Endothelial cell of umbilical vein (primary cell): ENCODE results near the gene HNRNPL. TPM values are rescaled to one million over a fixed set of nuclear protein-coding genes. Genes with fewer than 3 reads are reported as not detected.

ENCODE experiments used
- BruUV-seq: library from RNA; stranded (reverse); fragments of 400-500 nt; replicated peaks from 2 replicates; lab custom pipeline; 2021; lab: Mats Ljungman, UMichigan
- CTCF ChIA-PET: fragments of 300-600, 350-600 bp; sonication (Branson Sonifier 250); formaldehyde crosslinking; loops from one replicate; lab custom pipeline; 2021; ENCODE audit warnings: antibody characterized with exemption, inconsistent platforms; lab: Charles Lee
- POLR2A ChIA-PET: fragments of 300-600, 350-600 bp; sonication (Branson Sonifier 250); formaldehyde crosslinking; loops from one replicate; lab custom pipeline; 2021; ENCODE audit warnings: antibody characterized with exemption, inconsistent platforms; lab: Charles Lee
- DNase-seq: peaks from one replicate; pipeline ENCODE4 v3.0.0-alpha.2; 2011; ENCODE audit warnings: low read depth, low spot score
- FAIRE-seq: peaks from 2 replicates; lab custom pipeline; 2011; peaks lifted over from hg19 to GRCh38; lab: Jason Lieb, UNC
- H2AFZ ChIP-seq: 2 replicates; pipeline ENCODE4 v1.6.0; 2012; ENCODE audit warnings: low read depth, low read length, control low read depth, inconsistent platforms
- H3K27ac ChIP-seq: 2 replicates; pipeline ENCODE4 v1.5.1; 2011; ENCODE audit warnings: low read depth, mild to moderate bottlenecking, control low read depth, low read length, moderate library complexity; ENCODE audit not compliant: insufficient read depth
- H3K27me3 ChIP-seq, 2 experiments: 2 replicates each; pipeline versions ENCODE4 v1.6.0 to v1.6.1; 2011; ENCODE audit warnings: low read length in 2 of 2, mixed read lengths in 1 of 2; ENCODE audit not compliant: control insufficient read depth in 2 of 2, insufficient read depth in 2 of 2
- H3K36me3 ChIP-seq, 2 experiments: 2 replicates in 1 of 2; 3 replicates in 1 of 2; pipeline ENCODE4 v1.5.1; 2011; ENCODE audit warnings: low read length in 2 of 2, mild to moderate bottlenecking in 1 of 2, moderate library complexity in 1 of 2; ENCODE audit not compliant: control insufficient read depth in 2 of 2, insufficient read depth in 2 of 2; ENCODE audit errors: extremely low read depth in 1 of 2
- H3K4me1 ChIP-seq: 3 replicates; pipeline ENCODE4 v1.5.1; 2011; ENCODE audit warnings: mild to moderate bottlenecking, low read length; ENCODE audit not compliant: control insufficient read depth, insufficient read depth; ENCODE audit errors: extremely low read depth
- H3K4me2 ChIP-seq: 2 replicates; pipeline ENCODE4 v1.6.1; 2011; ENCODE audit warnings: low read length, control low read depth, mixed read lengths; ENCODE audit not compliant: insufficient read depth
- H3K4me3 ChIP-seq, 3 experiments: fragments of 200-600 bp in 1 of 3; sonication (generic), shearing (Covaris generic) in 1 of 3; replicated peaks in 1 of 3; 2 replicates each; pipeline ENCODE4 v1.5.1; 2011 to 2016; ENCODE audit warnings: control low read depth in 3 of 3, low read length in 3 of 3, mild to moderate bottlenecking in 2 of 3, inconsistent platforms in 1 of 3, low read depth in 1 of 3, moderate library complexity in 1 of 3; ENCODE audit not compliant: insufficient read depth in 1 of 3
- H3K79me2 ChIP-seq: 2 replicates; pipeline ENCODE4 v1.6.0; 2012; ENCODE audit warnings: low read length, inconsistent platforms; ENCODE audit not compliant: control insufficient read depth, insufficient read depth
- H3K9ac ChIP-seq: replicated peaks from 2 replicates; pipeline ENCODE3; 2011; ENCODE audit warnings: low read length, control low read depth; ENCODE audit not compliant: insufficient read depth; ENCODE audit errors: extremely low read depth
- H3K9me1 ChIP-seq: replicated peaks from 3 replicates; pipeline ENCODE4 v1.6.0; 2011; ENCODE audit warnings: mild to moderate bottlenecking, low read length; ENCODE audit not compliant: control insufficient read depth, insufficient read depth; ENCODE audit errors: extremely low read depth
- H3K9me3 ChIP-seq: replicated peaks from 2 replicates; pipeline ENCODE4 v1.5.1; 2012; ENCODE audit warnings: low read length, inconsistent platforms; ENCODE audit not compliant: control insufficient read depth, insufficient read depth
- H4K20me1 ChIP-seq: replicated peaks from 2 replicates; pipeline ENCODE3; 2011; ENCODE audit warnings: mild to moderate bottlenecking, low read length; ENCODE audit not compliant: control insufficient read depth, insufficient read depth; ENCODE audit errors: extremely low read depth
- EZH2 ChIP-seq: IDR thresholded peaks from 2 replicates; pipeline ENCODE4 v1.6.1; 2012; ENCODE audit warnings: borderline replicate concordance, low read depth, mild to moderate bottlenecking, moderate library complexity, low read length, inconsistent platforms; ENCODE audit not compliant: severe bottlenecking
- FOS ChIP-seq: IDR thresholded peaks from 2 replicates; pipeline ENCODE4 v1.6.1; 2011; ENCODE audit warnings: mild to moderate bottlenecking, low read length, moderate library complexity, borderline replicate concordance; ENCODE audit not compliant: insufficient read depth
- GATA2 ChIP-seq: IDR thresholded peaks from 2 replicates; pipeline ENCODE4 v1.7.0; 2011; ENCODE audit warnings: low read depth, mild to moderate bottlenecking, moderate library complexity, mixed read lengths, low read length; ENCODE audit not compliant: insufficient read length, insufficient read depth
- JUN ChIP-seq: IDR thresholded peaks from 2 replicates; pipeline ENCODE4 v1.6.1; 2011; ENCODE audit warnings: borderline replicate concordance, low read depth; ENCODE audit not compliant: insufficient read length, insufficient read depth
- MAX ChIP-seq: IDR thresholded peaks from 2 replicates; pipeline ENCODE4 v1.6.1; 2011; ENCODE audit not compliant: insufficient read depth, insufficient read length
- MYC ChIP-seq: IDR thresholded peaks from one replicate; pipeline ENCODE4 v1.6.1; 2011; ENCODE audit warnings: mild to moderate bottlenecking, low read depth, low read length
- POLR2A ChIP-seq: IDR thresholded peaks from 2 replicates; pipeline ENCODE4 v1.6.1; 2012; ENCODE audit warnings: low read depth, mild to moderate bottlenecking, control low read depth, low read length
- POLR2AphosphoS5 ChIP-seq: IDR thresholded peaks from 2 replicates; pipeline ENCODE4 v1.6.1; 2012; ENCODE audit warnings: low read depth, mild to moderate bottlenecking, control low read depth, low read length, moderate library complexity; ENCODE audit not compliant: insufficient read depth
- dilution Hi-C: fragments of 300-500 bp; cut with MboI; formaldehyde crosslinking; loops from one replicate; pipeline ENCODE4 v1.15.0; 2019; ENCODE audit warnings: low sequenced_read_pairs; ENCODE audit not compliant: extremely low pct_ligation_motif_present
- intact Hi-C: fragments of 100-400 bp; cut with micrococcal nuclease; formaldehyde crosslinking; loops from one replicate; pipeline ENCODE4 v1.10.0; 2022
- polyA plus RNA-seq, 4 experiments: library from polyadenylated mRNA; depleted of rRNA in 3 of 4; stranded (reverse) in 3 of 4; unstranded in 1 of 4; fragments of >200 nt; gene quantifications; 2 replicates each; pipeline versions ENCODE4 v1.2.1 to v1.2.3, GENCODE V29; 2011 to 2012; ENCODE audit warnings: missing spikeins in 1 of 4
- total RNA-seq: library from RNA; stranded (reverse); gene quantifications from 2 replicates; pipeline ENCODE4 v1.2.3, GENCODE V29; 2021
- TF ChIP-seq, protein P1 (sequence below), 2 donors: IDR thresholded peaks; 1 replicate in 1 of 2; 2 replicates in 1 of 2; pipeline ENCODE4 v1.5.1; 2011; ENCODE audit warnings: low read length in 2 of 2, mild to moderate bottlenecking in 2 of 2, moderate library complexity in 2 of 2, control low read depth in 1 of 2, inconsistent platforms in 1 of 2, low read depth in 1 of 2; ENCODE audit not compliant: insufficient read depth in 1 of 2; ENCODE audit errors: extremely low read depth in 1 of 2

The HNRNPL gene
- total and polyA plus RNA-seq, 2 donors (not counting 3 experiments of a cell fraction or from before 2014, with no cell fraction given): 305 to 451 TPM

DNA sequence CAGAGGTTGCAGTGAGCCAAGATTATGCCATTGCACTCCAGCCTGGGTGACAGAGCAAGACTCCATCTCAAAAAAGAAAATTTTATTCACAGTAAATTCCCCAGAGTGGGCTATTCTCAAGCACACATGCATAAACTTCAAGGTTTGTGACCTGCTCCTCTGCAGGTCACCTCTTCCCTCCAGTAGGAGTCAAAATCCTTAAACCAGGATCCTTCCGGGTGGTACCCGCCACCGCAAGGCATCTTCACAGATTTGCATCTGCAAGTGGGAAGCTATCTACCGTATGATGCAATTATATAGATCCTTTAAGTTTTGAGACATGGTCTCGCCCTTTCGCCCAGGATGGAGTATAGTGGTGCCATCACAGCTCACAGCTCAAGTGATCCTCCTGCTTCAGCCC is 15.2 kb downstream of the HNRNPL start:
- Histone ChIP-seq H3K36me3 (peaks cover 27 to 34% of the 10 kb centered on the region in 2 experiments), H2AFZ (no peak overlapping the region), H3K4me1 (peaks cover 13% of the 10 kb centered on the region), H3K4me3 (no peak overlapping the region), H3K79me2 (no peaks in the 10 kb centered on the region), H3K4me2 (no peak overlapping the region), H3K27ac (no peak overlapping the region), H3K9me1 (no peaks in the 10 kb centered on the region), H3K27me3 (no peaks in the 10 kb centered on the region), H3K9me3 (no peaks in the 10 kb centered on the region), H4K20me1 (no peaks in the 10 kb centered on the region), H3K9ac (no peak overlapping the region)
- BruUV-seq: no TSS peak
- TF ChIP-seq MAX: no peak
- TF ChIP-seq POLR2AphosphoS5: no peak
- peak; percentile 14 for TF ChIP-seq POLR2A
- TF ChIP-seq, protein P1, sequence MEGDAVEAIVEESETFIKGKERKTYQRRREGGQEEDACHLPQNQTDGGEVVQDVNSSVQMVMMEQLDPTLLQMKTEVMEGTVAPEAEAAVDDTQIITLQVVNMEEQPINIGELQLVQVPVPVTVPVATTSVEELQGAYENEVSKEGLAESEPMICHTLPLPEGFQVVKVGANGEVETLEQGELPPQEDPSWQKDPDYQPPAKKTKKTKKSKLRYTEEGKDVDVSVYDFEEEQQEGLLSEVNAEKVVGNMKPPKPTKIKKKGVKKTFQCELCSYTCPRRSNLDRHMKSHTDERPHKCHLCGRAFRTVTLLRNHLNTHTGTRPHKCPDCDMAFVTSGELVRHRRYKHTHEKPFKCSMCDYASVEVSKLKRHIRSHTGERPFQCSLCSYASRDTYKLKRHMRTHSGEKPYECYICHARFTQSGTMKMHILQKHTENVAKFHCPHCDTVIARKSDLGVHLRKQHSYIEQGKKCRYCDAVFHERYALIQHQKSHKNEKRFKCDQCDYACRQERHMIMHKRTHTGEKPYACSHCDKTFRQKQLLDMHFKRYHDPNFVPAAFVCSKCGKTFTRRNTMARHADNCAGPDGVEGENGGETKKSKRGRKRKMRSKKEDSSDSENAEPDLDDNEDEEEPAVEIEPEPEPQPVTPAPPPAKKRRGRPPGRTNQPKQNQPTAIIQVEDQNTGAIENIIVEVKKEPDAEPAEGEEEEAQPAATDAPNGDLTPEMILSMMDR (IDR thresholded peaks at IDR 0.05; ENCODE audit: extremely low read depth in 1 of 2, insufficient read depth in 1 of 2, low read depth in 1 of 2, low read length in 2 of 2): no peak
- ChIA-PET CTCF (interaction anchor here (0.9 kb wide), 1 partner anchor 96 kb away, joined by 3 read pairs; the partner anchor contains the start of genes MRPS12 and SARS2), POLR2A (interaction anchor here (0.8 to 1.3 kb wide), 2 partner anchors 15 kb away, joined by 3 read pairs; no protein-coding TSS in a partner anchor)
- DNase-seq (no peak), FAIRE-seq (no peak)
- intact Hi-C loops (loop anchor here (5.0 kb wide), 3 partner anchors 42 to 97 kb away; no protein-coding TSS in a partner anchor), dilution Hi-C loops (no loop called here)

DNA sequence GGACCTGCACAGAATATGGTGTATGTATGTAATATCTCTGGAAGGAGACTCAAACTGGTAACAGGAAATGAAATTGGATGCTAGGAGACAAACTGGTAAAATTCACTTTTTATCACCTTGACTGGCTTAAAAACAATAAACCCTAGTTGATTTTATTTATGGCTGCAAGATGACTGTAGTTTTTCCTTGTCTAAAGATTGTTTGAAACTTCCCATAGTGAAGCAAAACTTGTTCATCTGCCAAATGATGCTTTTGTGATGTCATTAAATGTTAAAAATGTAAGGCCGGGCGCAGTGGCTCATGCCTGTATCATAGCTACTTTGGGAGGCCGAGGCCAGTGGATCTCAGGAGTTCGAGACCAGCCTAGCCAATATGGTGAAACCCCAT is 15.7 kb downstream of the HNRNPL start:
- Histone ChIP-seq H3K9ac (no peak overlapping the region), H3K9me3 (no peaks in the 10 kb centered on the region), H4K20me1 (no peaks in the 10 kb centered on the region), H2AFZ (no peak overlapping the region), H3K27ac (no peak overlapping the region), H3K9me1 (no peaks in the 10 kb centered on the region), H3K36me3 (peaks cover 22 to 30% of the 10 kb centered on the region in 2 experiments), H3K4me1 (peaks cover 13% of the 10 kb centered on the region), H3K4me2 (no peak overlapping the region), H3K27me3 (no peaks in the 10 kb centered on the region), H3K4me3 (no peak overlapping the region), H3K79me2 (no peaks in the 10 kb centered on the region)
- FAIRE-seq: no peak
- ChIA-PET CTCF (interaction anchor here (0.9 kb wide), 1 partner anchor 97 kb away, joined by 3 read pairs; the partner anchor contains the start of genes MRPS12 and SARS2), POLR2A (interaction anchor here (0.8 kb wide), 1 partner anchor 15 kb away, joined by 3 read pairs; no protein-coding TSS in a partner anchor)
- dilution Hi-C loops: no loop called here
- intact Hi-C loops: loop anchor here (5.0 kb wide), 3 partner anchors 42 to 97 kb away; no protein-coding TSS in a partner anchor
- TF ChIP-seq FOS (no peak), EZH2 (no peak), POLR2AphosphoS5 (no peak), MYC (no peak), GATA2 (no peak), JUN (no peak), MAX (no peak), POLR2A (no peak)
- TF ChIP-seq, protein P1 (IDR thresholded peaks at IDR 0.05; ENCODE audit: extremely low read depth in 1 of 2, insufficient read depth in 1 of 2, low read depth in 1 of 2, low read length in 2 of 2): no peak
- no TSS peak for BruUV-seq
- DNase-seq: no peak
